Measurements from ENCODE around the gene PIGZ.

PIGZ gene, protein sequence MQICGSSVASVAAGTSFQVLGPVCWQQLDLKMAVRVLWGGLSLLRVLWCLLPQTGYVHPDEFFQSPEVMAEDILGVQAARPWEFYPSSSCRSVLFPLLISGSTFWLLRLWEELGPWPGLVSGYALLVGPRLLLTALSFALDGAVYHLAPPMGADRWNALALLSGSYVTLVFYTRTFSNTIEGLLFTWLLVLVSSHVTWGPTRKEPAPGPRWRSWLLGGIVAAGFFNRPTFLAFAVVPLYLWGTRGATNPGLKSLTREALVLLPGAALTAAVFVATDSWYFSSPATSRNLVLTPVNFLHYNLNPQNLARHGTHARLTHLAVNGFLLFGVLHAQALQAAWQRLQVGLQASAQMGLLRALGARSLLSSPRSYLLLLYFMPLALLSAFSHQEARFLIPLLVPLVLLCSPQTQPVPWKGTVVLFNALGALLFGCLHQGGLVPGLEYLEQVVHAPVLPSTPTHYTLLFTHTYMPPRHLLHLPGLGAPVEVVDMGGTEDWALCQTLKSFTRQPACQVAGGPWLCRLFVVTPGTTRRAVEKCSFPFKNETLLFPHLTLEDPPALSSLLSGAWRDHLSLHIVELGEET

DNA sequence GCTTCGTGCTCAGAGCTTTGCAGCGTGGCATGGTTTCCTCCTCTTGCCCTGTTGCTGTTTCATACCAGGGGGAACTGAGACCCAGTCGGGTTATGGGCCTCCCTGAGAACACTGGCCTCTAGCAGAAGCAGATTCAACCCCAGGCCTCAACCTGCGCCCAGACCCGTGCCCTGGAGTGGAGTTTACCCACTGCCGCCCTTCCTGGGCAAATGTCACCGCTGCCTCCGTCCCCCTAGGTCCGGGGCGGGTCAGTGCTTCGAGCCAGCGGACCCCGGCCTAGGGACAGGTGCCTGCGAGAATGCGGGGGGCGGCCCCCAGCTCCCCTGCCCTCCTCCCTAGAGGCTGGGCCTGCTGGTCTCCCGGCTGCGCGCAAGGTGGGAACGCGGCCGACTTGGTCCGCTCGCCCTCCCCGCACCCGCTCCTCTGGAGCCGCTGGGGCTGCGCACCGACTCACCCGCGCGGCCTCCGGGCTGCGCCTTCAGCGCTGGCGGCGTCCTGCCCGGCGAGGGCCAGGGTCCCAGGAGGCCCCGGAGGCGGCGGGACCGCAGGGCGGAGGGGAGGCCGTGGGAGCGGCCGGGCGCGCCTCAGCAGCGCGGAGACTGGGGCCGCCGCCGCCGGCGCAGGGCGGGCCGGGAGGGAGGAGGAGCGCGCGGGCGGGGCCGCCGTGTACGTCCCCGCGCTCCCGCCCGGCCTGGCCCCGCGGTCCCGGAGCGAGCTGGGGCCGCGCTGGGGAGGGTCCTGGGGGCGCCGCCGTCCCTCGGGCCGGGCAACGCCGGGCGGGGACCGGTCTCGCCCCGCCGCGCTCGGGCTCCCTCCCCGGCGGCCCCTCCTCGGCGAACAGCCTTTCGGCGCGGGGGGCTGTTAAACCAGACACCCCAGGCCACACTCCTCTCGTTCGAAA, at the start of gene PIGZ:
TSS of gene PIGZ (minus strand) at position 601 of the 901 bp plus-strand sequence. CDS start 16,802 bp downstream, outside the sequence.
- peak within 1 kb of the TSS; percentile 45 for H3K4me3 ChIP-seq
- no peaks in the 10 kb centered on the region; the same call in 1 of the 2 replicates for H3K9me3 ChIP-seq
- in situ Hi-C loops (cut with MboI; ENCODE audit: low sequenced_read_pairs) = no loop called here
- H3K27me3 ChIP-seq (ENCODE audit: low read depth) = no peaks in the 10 kb centered on the region
- H3K4me1 ChIP-seq = peaks cover 5% of the 10 kb centered on the region
- H3K36me3 ChIP-seq (replicated peaks) = 0 out of 2 replicates have a peak, but pooled peaks cover 3% of the 10 kb centered on the region
- peak; percentile 37 to 60 for DNase-seq (ENCODE audit: low spot score in 2 of 2)

DNA sequence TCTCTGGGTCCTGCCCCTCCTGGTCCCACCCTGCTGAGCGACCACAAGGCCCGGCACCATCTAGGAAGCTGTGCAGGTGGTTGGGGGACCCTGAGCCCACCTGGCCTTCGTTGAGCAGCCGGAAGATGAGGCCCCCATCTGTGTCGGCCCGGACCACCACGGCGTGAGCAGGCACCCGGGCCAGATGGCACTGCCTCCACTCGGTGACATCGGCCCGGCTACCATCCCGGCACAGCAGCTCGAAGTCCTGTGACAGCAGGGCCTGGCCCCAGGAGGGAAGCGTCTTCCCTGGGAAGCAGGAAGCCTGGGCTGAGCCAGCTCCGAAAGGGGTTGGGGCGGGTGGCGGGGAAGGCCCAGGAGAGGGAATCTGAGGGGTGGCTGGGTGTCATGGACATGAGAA, 48.4 kb upstream of the PIGZ start:
- H3K4me1 ChIP-seq = peaks cover 5% of the 10 kb centered on the region
- no peaks in the 10 kb centered on the region for H3K27me3 ChIP-seq (ENCODE audit: low read depth)
- no peaks in the 10 kb centered on the region for H3K36me3 ChIP-seq (replicated peaks)
- H3K9me3 ChIP-seq = no peaks in the 10 kb centered on the region
- DNase-seq (ENCODE audit: low spot score in 2 of 2) = no peak
- in situ Hi-C loops (cut with MboI; ENCODE audit: low sequenced_read_pairs) = loop anchor here (25.0 kb wide), 2 partner anchors 170 to 495 kb away; no protein-coding TSS in a partner anchor
- no peak overlapping the region for H3K4me3 ChIP-seq

DNA sequence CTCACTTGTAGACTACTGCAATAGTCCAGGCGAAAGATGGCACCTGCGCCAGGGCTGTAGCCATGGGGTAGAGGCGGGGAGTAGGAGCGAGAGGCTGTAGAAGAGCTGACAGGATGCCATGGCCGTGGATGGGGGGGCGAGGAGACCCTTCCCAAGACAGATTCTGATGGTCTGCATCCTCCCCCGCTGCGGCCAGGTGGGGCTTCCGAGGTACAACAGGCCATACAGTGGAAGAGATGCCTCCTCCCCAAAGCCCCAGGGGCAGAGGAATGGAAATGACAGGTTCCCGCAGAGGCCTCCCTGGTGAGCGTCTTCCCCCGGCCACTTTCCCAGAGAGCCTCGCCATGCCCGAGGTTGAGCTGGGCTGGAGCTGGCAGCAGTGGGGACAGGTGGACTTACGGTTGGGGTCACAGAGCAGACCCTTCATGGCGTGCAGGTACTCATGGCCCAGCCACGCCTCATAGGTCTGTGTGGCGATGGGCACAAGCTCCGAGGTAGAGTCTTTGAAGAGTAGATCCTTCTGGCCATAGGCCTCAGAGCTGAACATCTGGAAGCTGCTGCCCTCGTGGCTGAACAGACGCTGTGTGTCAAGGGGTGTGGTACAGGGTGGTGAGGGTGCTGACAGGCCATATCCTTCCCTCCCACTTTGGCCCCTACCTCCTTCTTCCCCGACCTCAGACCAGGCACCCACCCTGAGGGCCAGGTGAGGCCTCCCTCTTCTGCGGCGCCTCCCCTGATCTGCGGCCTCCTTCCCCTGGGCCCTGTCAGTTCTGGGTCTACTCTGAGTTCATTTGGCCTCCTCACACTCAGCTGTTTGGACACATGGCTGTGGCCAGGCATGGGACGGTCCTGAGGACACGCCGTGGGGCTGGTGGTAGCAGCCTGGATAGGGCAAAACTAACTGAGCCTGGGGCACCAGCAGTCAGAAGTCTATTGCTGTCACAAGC, 47.4 kb upstream of the PIGZ start:
- Histone ChIP-seq H3K36me3 (replicated peaks) (no peaks in the 10 kb centered on the region), H3K4me1 (peaks cover 5% of the 10 kb centered on the region), H3K9me3 (no peaks in the 10 kb centered on the region), H3K4me3 (no peak overlapping the region), H3K27me3 (ENCODE audit: low read depth) (no peaks in the 10 kb centered on the region)
- in situ Hi-C loops (cut with MboI; ENCODE audit: low sequenced_read_pairs) = loop anchor here (25.0 kb wide), 2 partner anchors 171 to 496 kb away; no protein-coding TSS in a partner anchor
- no peak for DNase-seq (ENCODE audit: low spot score in 2 of 2)

DNA sequence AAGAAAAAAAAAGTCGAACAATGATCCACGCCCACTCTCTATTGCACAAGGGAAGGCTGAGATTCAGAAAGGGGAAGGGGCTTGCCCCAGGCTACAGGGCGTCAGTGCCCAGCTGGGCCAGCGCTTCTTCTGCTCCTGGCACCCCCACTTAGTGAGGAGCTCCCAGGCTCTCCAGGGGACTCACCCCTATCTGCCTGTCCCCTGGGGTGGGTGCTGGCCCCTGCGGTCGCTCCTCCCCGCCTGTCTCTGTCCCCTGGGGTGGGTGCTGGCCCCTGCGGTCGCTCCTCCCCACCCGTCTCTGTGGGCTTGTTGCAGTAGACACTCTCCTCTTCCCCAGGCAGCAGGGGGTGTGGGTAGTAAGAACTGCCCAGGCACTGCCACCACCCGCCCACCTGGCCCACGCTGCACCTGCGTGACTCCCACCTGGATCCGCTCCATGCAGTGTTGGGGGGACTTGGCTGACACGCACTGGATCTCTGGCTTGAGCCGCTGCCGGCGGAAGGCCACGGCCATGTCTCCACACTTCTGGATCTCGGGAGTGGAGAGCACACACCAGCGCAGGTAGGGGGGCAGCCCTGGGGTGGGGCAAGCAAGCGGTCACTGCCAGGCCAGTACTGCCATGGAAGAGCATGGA, 46.4 kb upstream of the PIGZ start:
- Histone ChIP-seq H3K4me3 (no peak overlapping the region), H3K4me1 (peaks cover 5% of the 10 kb centered on the region), H3K27me3 (ENCODE audit: low read depth) (no peaks in the 10 kb centered on the region), H3K9me3 (no peaks in the 10 kb centered on the region), H3K36me3 (replicated peaks) (no peaks in the 10 kb centered on the region)
- DNase-seq (ENCODE audit: low spot score in 2 of 2) = no peak
- in situ Hi-C loops (cut with MboI; ENCODE audit: low sequenced_read_pairs) = loop anchor here (25.0 kb wide), 2 partner anchors 172 to 497 kb away; no protein-coding TSS in a partner anchor

DNA sequence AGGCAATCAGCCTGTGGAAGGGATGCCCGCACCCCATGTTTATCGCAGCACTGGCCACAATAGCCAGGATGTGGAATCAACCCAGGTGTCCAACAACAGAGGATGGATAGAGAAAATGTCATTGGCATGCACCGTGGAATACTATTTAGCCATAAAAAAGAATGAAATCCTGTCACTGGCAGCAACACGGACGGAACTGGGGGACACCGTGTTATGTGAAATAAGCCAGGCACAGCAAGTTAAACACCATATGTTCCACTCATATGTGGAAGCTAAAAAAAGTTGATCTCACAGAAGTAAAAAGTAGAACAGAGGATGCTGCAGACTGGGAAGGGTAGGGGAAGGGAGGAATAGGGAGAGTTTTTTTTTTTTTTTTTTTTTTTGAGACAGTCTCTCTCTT, 45.4 kb upstream of the PIGZ start:
- DNase-seq (ENCODE audit: low spot score in 2 of 2) = no peak
- Histone ChIP-seq H3K4me1 (peaks cover 5% of the 10 kb centered on the region), H3K4me3 (no peak overlapping the region), H3K9me3 (no peaks in the 10 kb centered on the region), H3K36me3 (replicated peaks) (no peaks in the 10 kb centered on the region), H3K27me3 (ENCODE audit: low read depth) (no peaks in the 10 kb centered on the region)
- in situ Hi-C loops (cut with MboI; ENCODE audit: low sequenced_read_pairs) = loop anchor here (25.0 kb wide), 2 partner anchors 173 to 498 kb away; no protein-coding TSS in a partner anchor

DNA sequence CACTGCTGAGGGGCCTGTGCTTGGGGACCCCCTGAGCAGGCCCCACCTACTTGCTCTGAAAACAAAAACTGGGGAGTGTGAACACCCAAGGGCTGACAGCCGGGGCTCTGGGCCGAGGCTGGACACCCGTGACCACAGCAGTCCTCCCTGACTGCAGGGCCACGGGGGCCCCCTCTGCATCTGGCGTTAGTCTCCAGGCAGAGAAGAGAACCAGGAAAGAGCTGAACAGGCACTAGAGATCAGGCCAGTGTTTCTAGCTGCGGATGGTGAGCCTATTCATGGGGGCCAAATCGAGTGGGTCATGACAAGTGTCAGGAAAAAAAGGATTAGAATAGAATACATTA, 43.9 kb upstream of the PIGZ start:
- DNase-seq (ENCODE audit: low spot score in 2 of 2) = no peak

DNA sequence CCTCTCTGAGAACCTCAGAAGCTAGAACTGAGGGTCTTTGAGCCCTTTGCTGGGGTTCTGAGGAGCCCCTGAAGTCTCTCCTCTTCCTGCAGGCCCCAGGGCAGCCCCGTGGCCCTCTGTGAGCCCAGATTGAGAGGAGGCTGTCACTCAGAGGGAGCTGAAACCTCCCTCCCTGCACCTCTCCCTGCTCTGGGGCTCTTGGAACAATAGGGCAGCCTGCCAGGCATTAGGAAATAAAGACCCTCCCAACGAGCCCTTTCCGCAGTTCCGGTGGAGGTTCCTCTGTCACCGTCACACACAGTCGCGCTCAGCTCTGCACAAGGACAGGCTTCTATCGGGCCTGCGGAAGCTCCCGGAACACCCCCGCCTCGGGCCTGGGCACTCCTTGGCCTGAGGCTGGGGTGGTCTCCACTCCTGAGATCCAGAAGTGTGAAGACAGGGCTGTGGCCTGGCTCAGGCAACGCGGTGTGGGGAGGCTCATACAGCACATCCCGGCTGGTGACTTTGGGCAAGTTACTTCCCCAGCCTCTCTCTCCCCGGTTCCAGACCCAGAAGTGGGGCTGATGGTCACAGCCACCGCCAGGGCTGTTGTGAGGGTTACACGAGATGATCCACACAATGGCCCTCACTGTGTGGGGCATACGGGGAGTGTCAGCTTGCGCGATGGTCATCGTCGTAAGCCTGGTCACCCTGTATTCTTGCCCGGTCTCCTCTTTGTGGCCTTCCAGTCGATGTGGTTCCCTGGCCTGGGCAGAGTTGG, 43.3 kb upstream of the PIGZ start:
- in situ Hi-C loops (cut with MboI; ENCODE audit: low sequenced_read_pairs) = loop anchor here (25.0 kb wide), 2 partner anchors 175 to 500 kb away; no protein-coding TSS in a partner anchor
- peaks cover 5% of the 10 kb centered on the region for H3K4me1 ChIP-seq
- H3K27me3 ChIP-seq (ENCODE audit: low read depth) = no peaks in the 10 kb centered on the region
- H3K4me3 ChIP-seq = no peak overlapping the region
- no peaks in the 10 kb centered on the region for H3K36me3 ChIP-seq (replicated peaks)
- H3K9me3 ChIP-seq = no peaks in the 10 kb centered on the region
- DNase-seq (ENCODE audit: low spot score in 2 of 2) = no peak

More for the DNA sequence above, 43.9 kb upstream of the PIGZ start:
- no peaks in the 10 kb centered on the region for H3K9me3 ChIP-seq
- no peak overlapping the region for H3K4me3 ChIP-seq
- H3K27me3 ChIP-seq (ENCODE audit: low read depth) = no peaks in the 10 kb centered on the region
- no peaks in the 10 kb centered on the region for H3K36me3 ChIP-seq (replicated peaks)
- H3K4me1 ChIP-seq = peaks cover 5% of the 10 kb centered on the region
- in situ Hi-C loops (cut with MboI; ENCODE audit: low sequenced_read_pairs) = loop anchor here (25.0 kb wide), 2 partner anchors 175 to 500 kb away; no protein-coding TSS in a partner anchor

DNA sequence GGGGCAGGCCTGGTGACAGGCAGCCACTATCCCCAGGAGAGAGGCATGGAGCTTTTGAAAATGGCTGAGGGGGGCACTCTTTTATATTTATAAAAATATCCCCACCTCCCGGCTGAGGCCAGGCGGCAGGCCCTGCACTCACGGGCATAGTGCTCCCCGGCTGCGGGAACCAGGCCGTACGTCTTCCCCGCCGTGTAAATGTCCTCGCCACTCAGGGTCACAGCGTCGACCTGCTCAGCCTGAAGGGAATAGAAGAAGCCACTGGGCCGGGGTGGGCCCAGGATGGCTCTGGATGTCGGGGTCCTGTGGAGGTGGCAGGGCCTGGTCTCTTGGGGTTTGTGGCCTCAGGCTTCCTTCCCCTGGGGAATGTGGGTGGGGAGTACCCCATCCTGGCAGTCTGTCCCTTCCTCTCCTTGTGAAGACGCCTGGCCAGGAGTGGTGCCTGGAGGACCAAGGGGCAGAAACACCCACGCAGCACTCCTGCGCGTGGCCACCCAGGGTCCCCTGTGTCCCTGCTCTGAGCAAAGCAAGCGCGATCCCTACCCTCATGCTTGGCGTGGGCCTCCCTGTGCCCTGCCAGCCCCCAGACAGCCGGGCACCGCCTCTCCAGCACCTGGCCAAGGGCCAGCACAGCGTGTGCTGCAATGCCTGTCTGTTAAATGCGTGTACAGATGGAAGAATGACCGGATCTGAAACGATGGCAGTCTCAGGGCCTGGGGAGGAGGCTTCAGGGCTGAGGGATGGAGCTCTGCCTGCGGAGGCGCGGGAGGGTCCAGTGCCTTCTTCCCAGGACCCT, 42.1 kb upstream of the PIGZ start:
- H3K27me3 ChIP-seq (ENCODE audit: low read depth) = no peaks in the 10 kb centered on the region
- H3K9me3 ChIP-seq = no peaks in the 10 kb centered on the region
- H3K4me3 ChIP-seq = no peak overlapping the region
- in situ Hi-C loops (cut with MboI; ENCODE audit: low sequenced_read_pairs) = loop anchor here (25.0 kb wide), 2 partner anchors 177 to 502 kb away; no protein-coding TSS in a partner anchor
- no peaks in the 10 kb centered on the region for H3K36me3 ChIP-seq (replicated peaks)
- no peak for DNase-seq (ENCODE audit: low spot score in 2 of 2)
- H3K4me1 ChIP-seq = peaks cover 5% of the 10 kb centered on the region

DNA sequence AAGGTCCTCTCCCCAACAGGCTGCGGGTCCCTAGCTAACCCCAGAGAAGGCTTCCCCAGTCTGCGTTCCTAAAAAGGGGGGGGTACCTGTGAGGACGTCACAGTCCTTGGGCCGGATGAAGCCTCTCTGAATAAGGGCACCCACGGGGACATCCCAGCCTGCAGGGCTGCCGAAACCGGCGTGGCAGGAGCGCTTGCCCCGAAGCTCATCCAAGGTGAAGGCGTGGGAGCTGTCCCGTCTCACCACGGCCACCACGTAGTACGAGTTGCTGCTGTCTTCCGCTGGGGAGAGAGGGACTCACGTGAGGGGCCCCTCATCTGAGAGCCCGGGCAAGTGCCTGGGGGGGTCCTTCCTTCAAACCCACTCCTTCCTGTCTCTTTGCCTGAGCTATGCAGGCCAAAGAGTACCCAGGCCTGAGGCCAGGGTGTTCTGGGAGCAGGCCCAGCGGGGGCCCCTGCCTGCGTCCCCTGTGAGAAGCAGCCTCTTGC, 40.9 kb upstream of the PIGZ start:
- no peak for DNase-seq (ENCODE audit: low spot score in 2 of 2)
- H3K27me3 ChIP-seq (ENCODE audit: low read depth) = no peaks in the 10 kb centered on the region
- H3K4me1 ChIP-seq = peaks cover 5% of the 10 kb centered on the region
- H3K4me3 ChIP-seq = no peak overlapping the region
- in situ Hi-C loops (cut with MboI; ENCODE audit: low sequenced_read_pairs) = loop anchor here (25.0 kb wide), 2 partner anchors 178 to 503 kb away; no protein-coding TSS in a partner anchor
- H3K36me3 ChIP-seq (replicated peaks) = no peaks in the 10 kb centered on the region
- no peaks in the 10 kb centered on the region for H3K9me3 ChIP-seq

DNA sequence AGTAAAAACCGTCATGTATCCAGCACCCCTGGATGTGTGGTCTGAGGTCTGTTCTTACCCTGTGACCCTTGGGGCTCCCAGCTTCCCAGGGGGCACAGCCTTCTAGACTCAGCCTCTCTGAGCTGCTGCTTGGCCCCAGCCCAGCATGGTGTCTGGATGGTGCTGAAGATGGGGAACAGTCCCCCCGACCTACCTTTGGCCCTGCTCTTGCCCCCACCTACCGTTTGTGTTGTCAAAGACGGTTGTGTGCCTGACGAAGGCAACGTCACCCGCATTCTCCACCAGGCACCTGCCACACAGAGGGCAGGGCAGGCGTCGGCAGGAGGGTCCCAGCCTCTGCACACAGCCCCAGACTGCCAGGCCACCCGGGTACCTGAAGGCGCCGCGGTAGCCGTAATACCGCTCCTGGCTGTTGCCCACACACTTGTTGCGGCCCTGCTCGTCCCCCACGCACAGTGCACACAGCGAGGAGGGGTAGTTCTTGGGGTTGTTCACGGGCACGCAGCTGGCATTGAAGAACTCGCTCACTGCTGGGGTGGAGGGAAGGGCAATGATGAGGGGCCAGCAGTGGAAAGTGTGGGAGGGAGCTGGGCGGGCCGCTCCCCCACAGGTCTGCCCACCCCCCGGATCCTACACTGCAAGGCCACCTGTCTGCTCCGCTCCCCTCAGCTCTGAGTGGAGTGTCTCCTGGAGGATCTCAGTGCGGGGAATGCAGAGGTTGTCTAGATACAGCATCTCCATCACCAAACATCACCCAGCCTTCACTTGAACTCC, 40.0 kb upstream of the PIGZ start:
- Histone ChIP-seq H3K4me3 (no peak overlapping the region), H3K9me3 (no peaks in the 10 kb centered on the region), H3K27me3 (ENCODE audit: low read depth) (no peaks in the 10 kb centered on the region), H3K36me3 (replicated peaks) (peaks cover 6% of the 10 kb centered on the region; the same call in 1 of the 2 replicates), H3K4me1 (peaks cover 10% of the 10 kb centered on the region)
- no peak for DNase-seq (ENCODE audit: low spot score in 2 of 2)
- in situ Hi-C loops (cut with MboI; ENCODE audit: low sequenced_read_pairs) = loop anchor here (25.0 kb wide), 2 partner anchors 179 to 504 kb away; no protein-coding TSS in a partner anchor
